Astrocyte of the cerebellum (primary cell): ENCODE measurements around the gene SEC14L2.
"Not testable (repeated sequence)": the region's sequence is repeated elsewhere in the genome, so short reads cannot be mapped to it uniquely, and the experiment has no call there.

ENCODE experiments used
- DNase-seq: peaks from one replicate; pipeline ENCODE4 v3.0.0-alpha.2; 2011; ENCODE audit warnings: low read depth
- H3K4me3 ChIP-seq: 2 replicates; pipeline ENCODE4 v1.5.1; 2011; ENCODE audit warnings: mild to moderate bottlenecking, low read depth, low read length, moderate library complexity
- in situ Hi-C: cut with HindIII; loops from 2 replicates; pipeline ENCODE4 v1.10.0; 2017; ENCODE audit warnings: low sequenced_read_pairs
- TF ChIP-seq, protein P1 (sequence below): IDR thresholded peaks from 2 replicates; pipeline ENCODE4 v1.5.1; 2012; ENCODE audit warnings: low read length, low read depth, moderate library complexity, mild to moderate bottlenecking; ENCODE audit errors: missing control alignments

The SEC14L2 gene

DNA sequence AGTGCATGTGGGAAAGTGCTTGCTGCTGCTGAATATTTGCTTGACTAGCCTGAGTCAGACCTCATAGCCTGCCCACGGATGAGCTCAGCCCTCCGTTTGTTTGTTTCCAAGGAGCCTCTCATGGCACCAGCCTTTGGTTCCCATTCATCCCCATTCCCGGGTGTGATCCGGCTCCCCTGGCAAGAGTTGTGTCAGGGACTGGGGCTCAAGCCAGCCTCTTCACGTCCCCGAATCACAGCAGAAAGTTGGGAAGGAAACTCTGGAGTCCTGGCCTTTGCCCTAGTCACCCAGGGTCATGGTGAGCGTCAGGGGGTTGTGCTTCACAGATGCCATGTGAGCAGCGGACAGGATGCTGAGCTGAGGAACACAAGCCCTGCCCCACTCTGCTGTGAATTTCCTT, 61.2 kb downstream of the SEC14L2 start:
- no peak overlapping the region for H3K4me3 ChIP-seq
- TF ChIP-seq, protein P1, sequence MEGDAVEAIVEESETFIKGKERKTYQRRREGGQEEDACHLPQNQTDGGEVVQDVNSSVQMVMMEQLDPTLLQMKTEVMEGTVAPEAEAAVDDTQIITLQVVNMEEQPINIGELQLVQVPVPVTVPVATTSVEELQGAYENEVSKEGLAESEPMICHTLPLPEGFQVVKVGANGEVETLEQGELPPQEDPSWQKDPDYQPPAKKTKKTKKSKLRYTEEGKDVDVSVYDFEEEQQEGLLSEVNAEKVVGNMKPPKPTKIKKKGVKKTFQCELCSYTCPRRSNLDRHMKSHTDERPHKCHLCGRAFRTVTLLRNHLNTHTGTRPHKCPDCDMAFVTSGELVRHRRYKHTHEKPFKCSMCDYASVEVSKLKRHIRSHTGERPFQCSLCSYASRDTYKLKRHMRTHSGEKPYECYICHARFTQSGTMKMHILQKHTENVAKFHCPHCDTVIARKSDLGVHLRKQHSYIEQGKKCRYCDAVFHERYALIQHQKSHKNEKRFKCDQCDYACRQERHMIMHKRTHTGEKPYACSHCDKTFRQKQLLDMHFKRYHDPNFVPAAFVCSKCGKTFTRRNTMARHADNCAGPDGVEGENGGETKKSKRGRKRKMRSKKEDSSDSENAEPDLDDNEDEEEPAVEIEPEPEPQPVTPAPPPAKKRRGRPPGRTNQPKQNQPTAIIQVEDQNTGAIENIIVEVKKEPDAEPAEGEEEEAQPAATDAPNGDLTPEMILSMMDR = no peak
- no peak for DNase-seq
- in situ Hi-C loops = no loop called here

DNA sequence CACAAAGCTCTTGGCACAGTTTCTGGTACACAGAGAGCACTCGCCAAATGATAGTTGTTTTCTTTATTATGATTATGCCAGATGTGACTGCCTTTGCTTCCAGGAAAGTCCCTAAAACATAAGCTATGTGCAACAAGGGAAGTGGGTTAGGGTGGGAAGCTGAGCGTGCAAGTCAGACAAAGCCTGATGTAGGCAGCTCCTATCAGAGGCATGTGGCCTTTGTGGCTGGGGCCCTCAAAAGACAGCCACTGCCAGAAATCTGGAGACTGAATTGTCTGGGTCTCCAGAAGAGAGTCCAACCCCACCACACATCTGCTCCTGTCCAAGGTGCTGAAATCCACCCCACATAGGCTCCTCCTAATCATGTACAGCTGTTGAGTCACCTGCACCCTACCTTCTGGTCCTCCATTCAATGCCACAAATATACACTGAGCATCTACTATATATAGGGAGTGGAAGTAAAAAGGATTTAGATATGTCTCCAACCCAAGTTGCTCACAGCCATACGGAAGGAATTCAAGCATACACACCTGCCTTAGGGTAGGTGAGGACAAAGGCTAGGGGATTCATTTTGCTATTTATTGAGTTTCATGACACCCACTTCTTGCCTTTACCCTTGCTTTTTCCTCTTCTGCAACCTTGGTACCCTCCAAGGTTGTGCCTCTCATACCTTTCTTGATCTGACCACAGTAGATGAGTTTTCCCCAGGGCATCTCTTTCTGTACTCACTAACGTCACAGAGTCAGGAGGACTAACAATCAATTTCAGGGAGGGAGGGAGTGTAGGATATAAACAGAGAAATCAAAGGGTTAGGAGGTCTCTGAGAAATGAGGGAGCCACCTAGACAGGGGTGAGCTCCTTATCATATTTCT, 62.6 kb downstream of the SEC14L2 start:
- no peak for DNase-seq
- no peak overlapping the region for H3K4me3 ChIP-seq
- in situ Hi-C loops = no loop called here
- TF ChIP-seq, protein P1 = no peak

DNA sequence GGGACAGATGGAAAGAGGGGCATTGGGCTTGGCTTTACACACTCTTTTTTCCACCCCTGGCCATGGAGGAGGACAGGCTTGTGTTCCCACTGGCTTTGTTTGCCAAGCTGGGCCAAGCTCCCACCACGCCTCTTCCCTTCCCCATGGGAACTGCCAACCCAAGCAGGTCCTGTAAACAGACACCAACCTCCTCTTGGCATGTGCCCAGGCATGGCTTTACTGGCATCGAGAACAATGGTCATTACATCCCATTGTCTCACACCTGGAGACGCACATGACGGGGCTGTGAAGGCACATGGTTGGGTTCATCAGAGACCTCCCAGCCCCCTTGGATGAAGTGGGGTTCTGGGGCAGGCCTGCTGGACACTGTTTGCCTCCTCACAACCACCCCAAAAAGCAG, 63.3 kb downstream of the SEC14L2 start:
- TF ChIP-seq, protein P1 = no peak
- no peak overlapping the region for H3K4me3 ChIP-seq
- in situ Hi-C loops = no loop called here
- no peak for DNase-seq

DNA sequence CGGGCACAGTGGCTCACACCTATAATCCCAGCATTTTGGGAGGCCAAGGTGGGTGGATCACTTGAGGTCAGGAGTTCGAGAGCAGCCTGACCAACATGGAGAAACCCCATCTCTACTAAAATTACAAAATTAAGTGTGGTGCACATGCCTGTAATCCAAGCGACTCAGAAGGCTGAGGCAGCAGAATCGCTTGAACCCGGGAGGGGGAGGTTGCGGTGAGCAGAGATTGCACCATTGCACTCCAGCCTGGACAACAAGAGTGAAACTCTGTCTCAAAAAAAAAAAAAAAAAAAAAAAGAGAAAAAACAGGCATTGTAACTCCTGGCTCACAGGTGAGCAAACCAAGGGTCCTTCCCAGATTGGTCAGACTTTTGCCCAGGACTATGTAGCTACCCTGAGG, 63.7 kb downstream of the SEC14L2 start:
- in situ Hi-C loops, DNase-seq, H3K4me3 ChIP-seq: not testable (repeated sequence)

DNA sequence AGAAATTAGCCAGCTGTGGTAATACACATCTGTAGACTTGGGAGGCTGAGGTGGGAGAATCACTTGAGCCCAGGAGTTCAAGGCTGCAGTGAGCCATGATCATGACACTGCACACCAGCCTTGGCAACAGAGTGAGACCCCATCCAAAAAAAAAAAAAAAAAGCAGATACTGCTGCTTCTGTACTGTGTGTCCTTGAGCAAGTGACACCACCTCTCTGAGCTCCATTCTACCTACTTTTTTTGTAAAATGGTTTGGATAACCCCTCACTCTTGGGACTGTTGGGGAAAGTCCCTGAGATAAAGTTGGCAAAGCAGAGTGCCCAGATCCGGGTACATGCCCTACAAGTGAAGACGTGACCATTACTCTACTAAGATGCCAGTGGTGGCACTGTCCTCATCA, 72.3 kb downstream of the SEC14L2 start:
- DNase-seq = no peak
- in situ Hi-C loops = no loop called here
- H3K4me3 ChIP-seq = no peak overlapping the region
- TF ChIP-seq, protein P1 = no peak

DNA sequence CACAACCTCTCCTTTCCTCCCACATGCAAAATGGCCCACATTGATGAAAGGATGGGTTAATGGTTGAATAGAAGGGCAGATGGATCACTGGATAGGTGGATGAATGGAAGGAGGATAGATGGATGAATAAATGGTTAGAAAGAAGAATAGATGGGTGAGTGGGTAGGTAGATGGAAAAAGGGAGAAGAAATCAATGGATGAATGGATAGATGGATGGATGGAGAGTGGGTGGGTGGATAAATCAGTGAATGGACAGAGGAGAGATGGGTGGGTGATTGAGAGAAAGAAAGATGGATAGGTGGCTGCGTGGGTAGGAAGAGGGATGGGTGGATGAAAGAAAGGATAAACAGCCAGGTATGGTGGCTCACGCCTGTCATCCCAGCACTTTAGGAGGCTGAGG, 73.8 kb downstream of the SEC14L2 start:
- H3K4me3 ChIP-seq = no peak overlapping the region
- TF ChIP-seq, protein P1 = no peak
- no peak for DNase-seq
- in situ Hi-C loops = no loop called here

DNA sequence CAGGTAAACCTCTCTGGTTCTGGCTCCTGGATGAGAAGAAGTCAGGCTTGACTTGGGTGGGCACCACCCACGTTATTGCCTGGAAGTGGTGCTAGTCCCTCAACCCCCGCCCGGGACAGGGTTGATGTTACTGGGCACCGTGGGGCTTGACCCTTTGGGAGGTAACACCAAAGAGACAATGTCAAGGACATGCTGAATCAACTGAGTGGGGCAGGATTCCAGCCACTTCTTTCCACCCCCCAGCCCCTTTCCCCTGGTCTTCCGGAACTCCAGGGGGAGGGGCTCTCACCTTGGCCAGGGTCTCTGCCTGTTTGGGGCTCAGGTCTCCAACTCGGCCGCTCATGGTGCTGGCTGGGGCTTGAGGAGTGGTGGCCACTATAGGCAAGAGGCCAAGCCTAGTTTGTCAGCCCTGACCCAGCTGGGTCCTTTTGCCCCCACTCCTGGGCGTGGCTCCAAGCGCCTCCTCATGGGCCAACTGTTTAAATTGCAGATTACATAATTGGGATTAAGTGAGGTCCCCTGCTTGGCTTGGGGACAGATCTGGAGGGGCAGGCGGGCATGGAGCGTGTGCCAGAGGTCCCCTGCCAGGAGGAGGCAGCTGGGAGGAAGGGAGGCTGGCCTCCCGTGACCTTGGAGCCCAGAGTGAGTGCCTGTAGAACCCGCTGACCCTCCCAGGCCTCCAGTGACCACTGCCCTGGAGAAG, 74.9 kb downstream of the SEC14L2 start, which contains the start of gene SEC14L3:
Gene SEC14L3, minus strand, starts transcription at position 402 of the 703 bp plus-strand sequence. Its CDS starts 59 bp downstream, at position 343.
- in situ Hi-C loops = no loop called here
- no peak for DNase-seq
- TF ChIP-seq, protein P1 = no peak
- no peak within 1 kb of the TSS for H3K4me3 ChIP-seq
